HL-60/S4 treated with phorbol 12-myristate 13-acetate at 8.2 ng/mL for 4 days and 3 days (cell line): ENCODE measurements around the gene MLLT3.

Source experiments
- in situ Hi-C: fragments of 300-500 bp; cut with MboI; formaldehyde crosslinking; loops from 2 replicates; pipeline ENCODE4 v1.15.0; 2022; ENCODE audit warnings: low sequenced_read_pairs

The MLLT3 gene

DNA sequence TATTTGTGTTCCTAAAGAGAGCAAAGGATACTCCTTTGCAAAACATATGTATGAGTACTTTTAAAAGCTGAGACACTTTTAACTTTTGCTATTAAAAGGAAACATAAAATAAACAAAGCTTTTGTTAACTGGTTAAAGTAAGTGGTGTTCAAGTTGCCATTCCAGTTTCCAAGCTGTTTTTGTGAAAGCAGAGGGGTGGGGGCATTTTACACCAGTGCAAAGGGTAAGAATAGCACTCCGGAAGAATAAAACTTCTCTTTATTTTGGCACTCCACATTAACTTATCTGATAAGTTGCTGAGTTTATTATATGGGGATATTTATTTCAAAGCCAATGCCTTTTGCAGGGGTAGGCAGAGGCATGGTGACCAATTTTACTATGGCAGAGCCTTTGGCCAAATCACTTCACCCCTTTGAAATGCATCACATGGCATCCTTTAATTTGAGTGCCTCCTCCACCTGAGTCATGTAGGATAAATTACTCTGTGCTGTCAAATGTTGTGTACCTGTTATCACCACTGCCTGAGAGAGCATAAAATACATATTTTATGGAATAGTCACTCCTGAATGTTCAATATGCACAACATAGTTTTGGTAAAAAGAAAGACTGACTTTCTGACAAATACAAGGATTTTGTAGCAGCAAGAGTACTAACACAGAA, 62.9 kb downstream of the MLLT3 start:
- in situ Hi-C loops, result no loop called here

DNA sequence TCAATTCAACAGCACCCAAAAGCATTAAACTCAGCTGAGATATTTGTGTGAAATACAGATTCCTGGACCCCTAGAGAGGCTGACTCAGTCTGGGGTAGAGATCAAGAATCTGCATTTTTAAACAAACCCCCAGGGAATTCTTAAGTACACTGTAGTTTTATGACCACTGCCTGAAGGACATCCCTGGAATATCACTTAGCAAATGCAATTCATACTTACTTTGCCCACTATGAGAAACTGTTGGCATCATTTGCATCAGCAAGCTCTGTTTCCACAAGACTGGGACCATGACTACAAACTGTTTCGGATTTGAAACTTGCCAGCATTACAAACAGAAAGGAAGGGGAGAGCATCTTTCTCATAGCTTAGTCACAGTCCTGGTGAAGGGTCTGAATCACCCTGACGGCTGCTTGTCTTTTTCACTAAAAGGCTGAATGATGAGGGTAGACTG, 63.7 kb downstream of the MLLT3 start:
- in situ Hi-C loops, result no loop called here

DNA sequence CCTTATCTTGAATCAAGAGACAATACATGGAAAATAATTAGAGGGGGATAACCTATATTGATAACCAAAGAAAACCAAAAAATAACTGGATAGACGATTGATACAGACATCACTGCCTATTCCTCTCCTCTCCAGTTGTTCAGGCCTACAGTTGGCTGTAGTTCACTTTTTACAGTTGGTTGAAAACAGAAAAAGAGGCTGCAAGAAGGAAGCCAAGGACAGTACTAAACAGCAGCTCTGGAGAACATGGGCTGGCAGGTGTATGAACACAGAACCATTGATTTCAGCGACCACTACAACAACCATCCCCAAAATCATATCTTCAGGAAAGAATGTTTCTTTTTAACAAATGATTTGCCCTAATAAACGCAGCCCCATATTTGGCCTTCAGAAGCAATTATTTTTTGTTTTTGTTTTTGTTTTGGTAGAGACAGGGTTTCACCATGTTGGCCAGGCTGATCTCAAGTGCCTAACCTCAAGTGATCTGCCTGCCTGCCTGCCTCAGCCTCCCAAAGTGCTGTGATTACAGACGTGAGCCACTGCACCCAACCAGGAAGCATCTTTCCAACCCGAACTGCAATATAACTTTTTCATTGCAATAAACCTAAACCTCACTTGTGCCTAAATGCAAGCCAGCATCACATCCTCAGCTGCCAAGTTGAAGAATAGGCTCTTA, 64.3 kb downstream of the MLLT3 start:
- in situ Hi-C loops, result no loop called here

DNA sequence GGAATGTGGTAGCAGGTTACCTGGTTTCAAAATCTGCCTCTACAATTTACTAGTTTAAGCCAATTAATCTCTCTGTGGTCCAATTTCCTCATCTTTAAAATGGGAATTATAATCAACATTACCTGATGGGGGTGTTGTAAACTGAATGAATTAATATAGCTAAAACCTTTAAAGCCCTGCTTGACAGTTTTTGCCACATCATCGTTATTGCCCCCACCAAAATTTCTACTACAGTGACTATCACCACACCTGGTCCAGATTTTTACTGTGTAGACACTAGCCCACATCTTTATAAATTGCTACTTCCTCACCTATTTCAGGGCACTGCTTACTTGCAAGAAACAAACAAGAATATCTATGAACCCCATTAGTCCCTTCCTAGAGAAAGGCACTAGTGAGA, 65.0 kb downstream of the MLLT3 start:
- in situ Hi-C loops, result no loop called here

DNA sequence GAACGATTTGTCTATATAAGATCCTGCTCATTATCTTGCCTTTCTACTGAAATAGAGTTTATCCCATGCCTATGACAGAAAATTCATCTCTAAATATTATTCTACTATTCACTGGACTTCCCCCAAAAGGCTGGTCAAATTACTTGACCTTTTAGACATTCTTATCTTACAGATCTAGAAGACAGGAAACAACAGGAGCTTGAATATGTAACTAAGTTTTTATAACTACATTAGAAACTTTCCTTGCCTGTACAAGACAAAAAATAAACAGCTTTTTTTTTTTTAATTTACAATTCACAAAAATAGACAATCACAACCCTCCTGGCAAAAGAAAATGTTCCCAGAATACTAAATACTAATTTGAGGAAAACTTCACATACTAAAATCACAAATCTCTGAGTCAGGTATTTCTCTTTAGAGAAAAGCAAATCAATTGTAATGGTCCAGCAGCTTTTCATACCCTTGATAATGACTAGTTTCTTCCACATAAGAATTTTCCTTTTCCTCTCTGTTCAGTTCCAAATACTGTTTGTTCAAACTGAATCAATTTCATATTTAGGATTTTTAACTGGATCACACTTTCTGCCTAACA, 68.6 kb downstream of the MLLT3 start:
- in situ Hi-C loops, result no loop called here

DNA sequence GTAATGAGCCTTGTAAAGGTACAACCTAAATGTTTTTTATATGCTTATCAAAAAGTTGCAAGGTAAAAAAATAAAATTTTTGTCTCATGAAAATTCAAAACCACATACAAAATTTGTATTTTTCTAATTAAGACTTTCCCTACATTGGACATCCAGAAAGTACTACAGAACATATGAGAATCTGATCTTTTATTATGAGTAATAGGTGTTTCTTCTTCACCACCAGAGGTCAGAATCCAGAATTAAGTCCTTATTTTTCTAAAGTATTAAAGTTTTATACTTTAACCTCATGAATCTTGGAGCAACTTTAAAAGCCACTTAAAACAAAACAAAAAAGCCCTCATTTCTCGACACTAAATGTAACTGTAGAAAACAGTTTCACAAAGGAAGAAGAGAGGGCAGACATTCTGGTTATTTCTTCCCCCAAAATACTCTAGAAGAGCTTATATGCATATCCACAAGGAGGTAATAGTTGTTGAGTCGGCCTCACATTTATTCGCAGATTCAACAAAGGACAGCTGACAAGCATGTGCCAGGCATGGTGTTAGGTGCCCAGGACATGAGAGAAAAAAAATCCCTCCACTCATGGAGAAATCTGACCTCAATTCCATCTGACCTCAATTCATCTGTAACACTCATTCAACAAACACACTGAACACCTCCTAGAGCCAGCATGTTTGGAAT, 69.3 kb downstream of the MLLT3 start:
- in situ Hi-C loops, result no loop called here

DNA sequence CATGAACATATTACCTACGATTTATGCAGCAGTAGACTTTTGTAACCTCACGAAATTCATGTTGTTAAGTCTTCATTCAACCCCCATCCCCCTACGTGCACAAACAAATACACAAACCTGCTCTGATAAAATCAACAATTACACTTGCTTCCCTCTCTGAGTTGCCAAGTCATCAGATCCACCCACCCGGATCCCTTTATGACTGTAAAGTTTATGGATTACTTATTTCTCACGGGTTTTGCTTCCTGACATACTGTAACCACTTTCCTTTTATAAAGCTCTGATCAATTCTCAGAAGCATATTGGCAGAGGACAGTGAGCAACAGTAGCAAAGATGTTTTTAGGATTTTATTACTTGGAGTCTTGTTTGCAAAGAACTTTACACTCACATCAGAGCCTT, 70.5 kb downstream of the MLLT3 start:
- in situ Hi-C loops, result no loop called here

DNA sequence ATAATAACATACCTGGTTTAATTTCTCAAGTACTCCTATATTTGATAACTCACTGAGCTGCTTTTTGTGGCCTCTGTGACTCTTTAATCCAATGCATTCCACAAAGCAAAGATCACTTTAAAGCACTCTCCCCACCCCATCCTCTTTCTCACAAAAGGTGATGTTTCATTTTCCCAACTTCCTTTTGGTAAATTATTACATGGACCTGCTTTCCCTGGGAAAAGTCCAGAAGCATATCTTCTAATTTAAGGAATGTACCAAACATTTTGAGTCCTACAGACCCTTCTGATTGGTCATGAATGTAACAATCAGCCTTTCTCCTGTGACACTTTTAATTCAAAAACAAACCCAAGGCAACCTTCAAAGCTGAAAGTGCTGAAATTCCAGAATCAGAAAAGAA, 71.1 kb downstream of the MLLT3 start:
- in situ Hi-C loops, result no loop called here

DNA sequence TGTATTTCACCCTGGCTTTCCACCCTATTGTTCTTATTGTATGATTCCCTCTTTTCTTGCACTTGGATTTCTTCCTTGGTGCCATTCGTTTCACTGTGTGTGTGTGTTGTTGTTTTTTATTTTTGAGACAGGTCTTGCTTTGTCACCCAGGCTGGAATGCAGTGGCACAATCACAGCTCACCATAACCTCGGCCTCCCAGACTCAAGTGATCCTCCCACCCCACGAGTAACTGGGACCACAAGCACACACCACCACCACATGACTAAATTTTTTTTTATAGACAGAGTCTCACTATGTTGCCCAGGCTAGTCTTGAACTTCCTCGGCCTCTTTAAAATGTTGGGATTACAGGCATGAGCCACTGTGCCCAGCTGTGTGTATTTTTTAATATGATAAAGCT, 72.0 kb downstream of the MLLT3 start:
- in situ Hi-C loops, result no loop called here

DNA sequence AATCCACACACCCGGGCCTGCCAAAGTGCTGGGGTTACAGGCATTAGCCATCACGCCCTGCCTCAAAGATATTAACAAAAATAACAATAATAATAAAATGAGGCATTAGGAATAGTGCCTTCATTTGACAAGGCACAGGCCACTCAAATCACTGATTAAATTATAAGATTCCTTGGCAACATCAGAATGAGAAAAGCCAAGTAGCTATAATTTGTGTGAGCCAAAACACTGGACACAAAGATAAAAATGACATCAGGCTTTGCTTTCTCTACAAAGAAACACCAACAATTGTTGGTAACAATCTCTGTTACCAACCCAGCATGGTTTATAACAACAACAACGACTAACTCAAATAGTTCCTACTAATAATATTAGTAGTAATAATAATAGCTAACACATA, 73.2 kb downstream of the MLLT3 start:
- in situ Hi-C loops, result no loop called here

DNA sequence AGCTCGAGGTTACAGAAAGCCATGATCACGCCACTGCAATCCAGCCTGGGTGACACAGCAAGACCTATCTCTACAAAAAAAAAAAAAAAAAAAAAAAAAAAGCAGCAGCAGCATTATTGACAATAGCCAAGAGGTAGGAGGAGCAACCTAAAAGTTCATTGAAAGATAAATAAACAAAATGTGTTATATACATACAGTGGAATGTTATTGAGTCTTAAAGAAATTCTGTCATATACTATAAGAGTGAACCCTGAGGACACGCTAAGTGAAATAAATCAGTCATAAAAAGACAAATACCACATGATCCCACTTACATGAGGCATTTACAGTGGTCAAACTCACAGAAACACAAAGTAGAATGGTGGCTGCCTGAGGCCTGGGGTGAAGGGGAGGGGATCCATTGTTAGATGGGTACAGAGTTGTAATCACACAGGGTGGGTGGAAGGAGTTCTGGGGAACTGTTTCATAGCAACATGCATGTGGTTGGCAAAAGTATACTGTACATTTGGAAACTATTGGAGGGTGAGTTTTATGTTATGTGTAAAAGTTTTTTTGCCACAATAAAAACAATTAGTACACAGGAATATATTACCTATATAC, 77.2 kb downstream of the MLLT3 start:
- in situ Hi-C loops, result no loop called here

DNA sequence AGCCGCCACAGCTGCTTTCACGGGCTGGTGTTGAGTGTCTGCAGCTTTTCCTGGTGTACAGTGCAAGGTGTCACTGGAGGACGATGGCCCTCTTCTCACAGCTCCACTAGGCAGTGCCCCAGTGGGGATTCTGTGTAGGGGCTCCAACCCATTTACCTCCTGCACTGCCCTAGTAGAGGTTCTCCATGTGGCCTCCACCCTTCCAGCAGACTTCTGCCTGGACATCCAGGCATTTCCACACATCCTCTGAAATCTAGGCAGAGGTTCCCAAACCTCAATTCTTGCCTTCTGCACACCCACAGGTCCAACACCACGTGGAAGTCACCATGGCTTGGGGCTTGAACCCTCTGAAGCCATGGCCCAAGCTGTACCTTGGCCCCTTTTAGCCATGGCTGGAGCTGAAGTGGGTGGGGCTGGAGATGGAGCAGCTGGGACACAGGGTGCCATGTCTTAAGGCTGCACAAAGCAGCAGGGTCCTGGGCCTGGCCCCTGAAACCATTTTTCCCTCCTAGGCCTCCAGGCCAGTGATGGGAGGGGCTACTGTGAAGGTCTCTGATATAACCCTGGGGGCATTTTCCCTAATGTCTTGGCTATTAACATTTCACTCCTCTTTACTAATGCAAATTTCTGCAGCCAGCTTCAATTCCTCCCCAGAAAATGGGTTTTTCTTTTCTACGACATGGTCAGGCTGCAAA, 82.0 kb downstream of the MLLT3 start:
- in situ Hi-C loops, result no loop called here

DNA sequence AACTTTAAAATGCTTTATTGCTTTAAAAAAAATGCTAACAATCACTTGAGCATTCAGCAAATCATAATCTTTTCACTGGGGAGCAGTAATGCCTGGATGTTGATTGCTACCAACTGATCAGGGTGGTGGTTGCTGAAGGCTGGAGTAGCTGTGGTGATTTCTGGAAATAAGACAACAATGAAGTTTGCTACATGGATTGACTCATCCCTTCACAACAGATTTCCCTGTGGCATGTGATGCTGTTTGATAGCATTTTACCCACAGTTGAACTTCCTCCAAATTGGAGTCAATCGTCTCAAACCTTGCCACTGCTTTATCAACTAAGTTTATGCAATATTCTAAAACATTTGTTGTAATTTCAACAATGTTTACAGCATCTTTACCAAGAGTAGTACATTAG, 83.3 kb downstream of the MLLT3 start:
- in situ Hi-C loops, result no loop called here

DNA sequence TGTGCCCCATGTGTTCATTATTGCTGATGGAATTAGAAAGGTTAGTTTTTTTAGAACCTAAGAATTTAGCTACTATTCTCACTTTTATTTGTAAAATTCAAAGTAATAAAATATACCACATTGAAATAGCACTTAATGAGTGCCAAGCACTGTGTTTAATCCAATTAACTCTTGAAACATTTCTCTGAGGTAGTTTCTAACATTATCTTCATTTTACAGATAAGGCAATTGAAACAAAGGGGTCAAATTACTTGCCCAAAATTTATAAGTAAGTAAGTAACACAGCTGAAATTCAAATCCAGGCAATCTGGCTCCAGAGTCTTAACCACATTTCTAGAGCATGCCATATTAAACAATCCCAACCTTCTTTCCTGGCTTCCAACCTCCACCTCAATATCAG, 84.2 kb downstream of the MLLT3 start:
- in situ Hi-C loops, result no loop called here

DNA sequence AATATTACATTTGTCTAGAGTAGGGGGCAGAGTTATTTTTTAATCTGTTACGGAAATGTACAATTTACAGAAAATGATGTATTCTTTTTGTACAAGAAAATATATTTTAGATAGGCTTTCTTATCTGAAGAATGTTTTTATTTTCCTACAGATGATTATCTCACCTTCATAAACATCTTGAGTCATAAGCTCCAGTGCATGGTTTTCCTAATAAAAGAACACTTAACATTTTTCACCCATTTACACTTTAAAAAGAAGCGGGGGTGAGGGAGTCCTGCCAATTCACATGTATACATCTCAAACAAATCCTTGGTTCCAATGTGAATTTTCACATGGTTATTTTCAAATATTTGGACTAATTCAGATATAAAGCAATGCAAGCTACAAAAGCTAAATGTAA, 85.0 kb downstream of the MLLT3 start:
- in situ Hi-C loops, result no loop called here

DNA sequence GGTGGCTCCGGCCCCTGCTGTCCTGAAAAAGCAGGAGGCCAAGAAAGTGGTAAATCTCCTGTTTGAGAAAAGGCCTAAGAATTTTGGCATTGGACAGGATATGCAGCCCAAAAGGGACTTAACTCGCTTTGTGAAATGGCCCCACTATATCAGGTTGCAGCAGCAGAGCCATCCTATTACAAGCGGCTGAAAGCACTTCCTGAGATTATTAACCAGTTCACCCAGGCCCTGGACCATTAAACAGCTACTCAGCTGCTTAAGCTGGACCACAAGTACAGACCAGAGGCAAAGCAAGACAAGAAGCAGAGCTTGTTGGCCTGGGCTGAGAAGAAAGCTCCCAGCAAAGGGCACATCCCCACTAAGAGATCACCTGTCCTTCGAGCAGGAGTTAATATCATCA, 89.7 kb downstream of the MLLT3 start:
- in situ Hi-C loops, result no loop called here

DNA sequence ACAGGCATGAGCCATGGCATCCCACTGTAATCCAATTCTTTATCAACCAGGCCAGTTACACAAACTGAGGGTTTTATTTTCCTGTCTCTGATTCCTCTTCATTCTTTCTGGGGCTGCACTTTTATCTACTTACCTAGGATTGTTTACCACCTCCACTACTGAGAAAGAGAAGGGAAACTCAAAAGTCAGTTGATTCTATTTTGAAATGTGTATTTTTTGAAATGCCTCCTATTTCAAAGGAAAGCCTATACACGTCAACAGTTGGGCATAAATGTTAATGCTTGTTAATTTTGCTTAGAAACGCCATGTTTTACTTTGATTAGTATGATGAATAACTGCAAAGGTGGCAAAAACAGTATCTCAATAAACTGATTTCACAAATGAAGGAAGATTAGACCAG, 92.5 kb downstream of the MLLT3 start:
- in situ Hi-C loops, result no loop called here

DNA sequence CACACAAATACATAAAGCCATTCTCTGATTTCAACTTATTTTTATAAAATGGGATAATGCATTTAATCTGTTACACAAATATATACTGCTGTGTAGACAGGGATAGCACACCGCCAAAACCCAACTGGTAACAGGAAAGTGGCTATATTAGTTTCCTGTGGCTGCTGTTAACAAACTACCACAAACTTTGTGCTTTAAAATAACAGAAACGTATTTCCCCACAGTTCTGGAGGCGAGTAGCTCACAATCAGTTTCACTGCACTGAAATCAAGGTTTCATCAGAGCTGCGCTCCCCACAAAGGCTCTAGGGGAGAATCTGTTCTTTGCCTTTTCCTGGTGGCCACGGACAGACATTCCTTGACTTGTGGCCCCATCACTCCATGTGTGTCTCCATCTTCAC, 94.0 kb downstream of the MLLT3 start:
- in situ Hi-C loops, result no loop called here

DNA sequence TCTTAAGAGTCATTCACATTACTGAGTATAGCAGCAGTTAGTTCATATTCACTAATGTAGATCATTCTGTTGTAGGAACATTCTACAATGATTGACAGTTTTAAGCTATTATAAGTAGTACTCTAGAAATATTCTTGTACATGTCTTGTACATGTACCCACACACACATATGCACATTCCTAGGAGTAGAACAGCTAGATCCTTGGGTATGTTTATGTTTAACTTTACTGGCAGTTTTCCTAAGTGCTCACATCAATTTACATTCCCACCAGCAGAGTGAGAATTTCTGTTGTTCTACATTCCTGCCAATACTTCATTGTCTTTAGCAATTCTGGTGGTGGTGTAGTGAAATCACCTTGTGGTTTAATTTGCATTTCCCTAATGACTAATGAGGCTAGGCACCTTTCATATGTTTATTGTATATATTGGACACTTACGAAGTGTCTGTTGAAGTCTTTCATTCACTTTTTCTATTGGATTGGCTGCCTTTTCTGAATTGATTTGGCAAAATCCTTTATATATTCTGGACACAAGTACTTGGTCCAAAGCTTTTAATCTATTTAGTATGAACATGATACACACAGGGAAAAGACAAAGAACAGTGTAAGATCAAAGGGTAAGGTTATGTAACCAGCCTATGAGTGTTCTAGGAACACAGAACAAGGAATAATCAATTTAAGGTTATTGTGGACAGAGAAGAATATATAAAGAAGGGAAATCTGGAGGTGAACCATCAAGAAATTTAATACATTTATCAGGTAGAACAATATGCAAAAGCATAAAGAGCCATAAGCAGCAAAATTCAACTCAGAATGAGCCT, 95.6 kb downstream of the MLLT3 start:
- in situ Hi-C loops, result no loop called here

DNA sequence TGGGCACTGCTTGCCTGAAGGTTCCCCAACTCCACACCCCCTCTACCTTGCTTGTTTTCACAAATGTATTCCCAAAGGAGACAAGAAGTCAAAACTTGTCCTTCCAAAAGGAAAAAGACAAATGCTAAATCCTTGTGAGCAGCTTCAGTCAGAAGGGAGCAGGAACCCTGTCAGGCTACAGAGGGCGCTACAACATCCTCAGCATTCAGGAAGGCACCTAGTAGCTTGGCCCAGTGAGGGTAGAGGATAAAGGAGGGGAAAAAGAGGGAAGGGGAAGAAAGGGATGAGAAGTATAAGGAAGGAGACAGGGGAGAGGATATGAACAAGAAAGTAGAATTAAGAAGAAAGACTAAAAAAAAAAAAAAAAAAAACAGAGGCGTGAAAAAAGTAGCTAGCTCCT, 97.5 kb downstream of the MLLT3 start:
- in situ Hi-C loops, result no loop called here
